GM12891 (cell line): ENCODE results near the gene PKD2.

Experiments used
- POLR2A ChIP-seq: IDR thresholded peaks from 2 replicates; pipeline ENCODE4 v1.6.1; 2011; ENCODE audit warnings: low read depth, low read length, control low read depth
- POLR2AphosphoS5 ChIP-seq: IDR thresholded peaks from 2 replicates; pipeline ENCODE4 v1.6.1; 2011; ENCODE audit warnings: low read depth, low read length, control low read depth
- TAF1 ChIP-seq: IDR thresholded peaks from 2 replicates; pipeline ENCODE4 v1.6.1; 2011; ENCODE audit warnings: low read depth, low read length, control low read depth

- TF ChIP-seq POLR2AphosphoS5 (no peak), POLR2A (no peak), TAF1 (no peak)
Observed at GRCh38 chr4:88097781-88098180, 90.3 kb downstream of the PKD2 start.
